HL-60 (cell line): ENCODE measurements around the gene LIPI.

Experiments used
- DNase-seq, 2 experiments: peaks; one replicate each; pipeline ENCODE4 v3.0.0-alpha.2; 2010 to 2020; ENCODE audit warnings: low read depth in 1 of 2, low spot score in 1 of 2
- H3K27ac ChIP-seq: fragments of 250-450 bp; sonication (Bioruptor Pico); replicated peaks from 2 replicates; pipeline ENCODE4 v1.5.1; 2020; ENCODE audit warnings: mild to moderate bottlenecking, moderate library complexity
- H3K27me3 ChIP-seq: fragments of 250-450 bp; sonication (Bioruptor Pico); 2 replicates; pipeline ENCODE4 v1.5.1; 2021; ENCODE audit warnings: mild to moderate bottlenecking, moderate library complexity; ENCODE audit not compliant: insufficient read depth, poor library complexity, severe bottlenecking
- H3K4me3 ChIP-seq: replicated peaks from 2 replicates; pipeline ENCODE4 v1.5.1; 2011; ENCODE audit warnings: mild to moderate bottlenecking, control low read depth, low read length; ENCODE audit not compliant: insufficient read depth
- CTCF ChIP-seq: IDR thresholded peaks from one replicate; pipeline ENCODE4 v1.5.1; 2011; ENCODE audit warnings: low read length, control low read depth, inconsistent platforms; ENCODE audit not compliant: insufficient read depth
- GABPA ChIP-seq: IDR thresholded peaks from 2 replicates; pipeline ENCODE4 v1.6.1; 2012; ENCODE audit warnings: low read depth
- POLR2AphosphoS5 ChIP-seq: IDR thresholded peaks from 2 replicates; pipeline ENCODE4 v1.6.1; 2012; ENCODE audit warnings: low read depth
- REST ChIP-seq: IDR thresholded peaks from 2 replicates; pipeline ENCODE4 v1.6.1; 2012; ENCODE audit warnings: low read depth; ENCODE audit not compliant: insufficient replicate concordance
- SPI1 ChIP-seq: IDR thresholded peaks from 2 replicates; pipeline ENCODE4 v1.6.1; 2012; ENCODE audit warnings: low read depth, mild to moderate bottlenecking, borderline replicate concordance

Gene LIPI

GRCh38 chr21:14236180-14236579 lies 25.4 kb upstream of the LIPI start:
- no peaks in the 10 kb centered on the region for H3K27me3 ChIP-seq
- no peak for DNase-seq
- TF ChIP-seq GABPA (no peak), CTCF (no peak), REST (no peak), POLR2AphosphoS5 (no peak), SPI1 (no peak)
- H3K27ac ChIP-seq = no peak overlapping the region
- no peak overlapping the region for H3K4me3 ChIP-seq

- TF ChIP-seq GABPA (no peak), POLR2AphosphoS5 (no peak), REST (no peak), SPI1 (no peak)
- no peaks in the 10 kb centered on the region for H3K27me3 ChIP-seq
- H3K4me3 ChIP-seq = no peak overlapping the region
- no peak overlapping the region for H3K27ac ChIP-seq
- DNase-seq = no peak
Measured at GRCh38 chr21:14235101-14235500, 24.3 kb upstream of the LIPI start.

- Histone ChIP-seq H3K4me3 (no peak overlapping the region), H3K27ac (no peak overlapping the region), H3K27me3 (no peaks in the 10 kb centered on the region)
- DNase-seq = no peak
- TF ChIP-seq GABPA (no peak), SPI1 (no peak), REST (no peak), POLR2AphosphoS5 (no peak), CTCF (no peak)
Measured at GRCh38 chr21:14229399-14229798, 18.6 kb upstream of the LIPI start.
